GM18498 (cell line): ENCODE results near the gene MOB3A.

Experiments
- ATAC-seq: cut with Tn5 transposase; IDR thresholded peaks from one replicate; pipeline ENCODE4 v1.9.1; 2021; ENCODE audit warnings: mild to moderate bottlenecking, moderate library complexity; ENCODE audit not compliant: unreplicated experiment

The MOB3A gene

GRCh38 chr19:2126879-2127518, 30.9 kb upstream of the MOB3A start:
- ATAC-seq, result no peak

GRCh38 chr19:2123682-2124387, 27.7 kb upstream of the MOB3A start:
- ATAC-seq, result no peak

- no peak for ATAC-seq
These were observed 26.9 kb upstream of the MOB3A start for GRCh38 chr19:2122982-2123381.

GRCh38 chr19:2122251-2122650, 26.1 kb upstream of the MOB3A start:
- ATAC-seq, result no peak

DNA sequence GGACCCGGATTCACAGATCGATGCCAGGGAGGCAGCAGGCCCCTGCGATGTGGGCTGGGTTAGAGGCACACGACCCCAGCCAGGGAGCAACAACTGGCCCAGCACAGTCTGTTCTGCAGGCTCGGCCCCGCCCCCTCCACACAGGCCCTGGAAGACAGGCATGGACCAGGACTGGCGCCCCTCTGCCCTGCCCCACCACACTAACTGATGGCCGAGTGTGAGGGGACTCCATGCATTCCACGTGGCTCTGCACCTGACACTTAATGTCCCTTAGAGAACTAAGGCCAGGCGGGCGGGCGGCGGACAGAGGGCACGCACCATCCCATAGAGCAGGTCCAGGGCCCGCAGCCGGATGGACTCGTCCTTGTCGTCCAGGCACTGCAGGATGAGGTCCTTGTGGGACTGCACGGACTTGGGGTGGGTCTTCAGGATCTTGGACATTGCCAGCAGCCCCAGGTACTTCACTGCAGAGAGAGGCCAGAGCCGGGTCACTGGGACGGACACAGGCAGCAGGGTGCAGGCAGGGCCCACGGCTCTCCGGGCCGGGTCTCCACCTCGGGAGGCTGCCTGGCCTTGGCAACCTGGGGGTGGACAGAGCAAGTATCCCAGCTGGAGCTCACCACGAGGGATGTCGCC, 25.4 kb upstream of the MOB3A start:
- ATAC-seq, result no peak

DNA sequence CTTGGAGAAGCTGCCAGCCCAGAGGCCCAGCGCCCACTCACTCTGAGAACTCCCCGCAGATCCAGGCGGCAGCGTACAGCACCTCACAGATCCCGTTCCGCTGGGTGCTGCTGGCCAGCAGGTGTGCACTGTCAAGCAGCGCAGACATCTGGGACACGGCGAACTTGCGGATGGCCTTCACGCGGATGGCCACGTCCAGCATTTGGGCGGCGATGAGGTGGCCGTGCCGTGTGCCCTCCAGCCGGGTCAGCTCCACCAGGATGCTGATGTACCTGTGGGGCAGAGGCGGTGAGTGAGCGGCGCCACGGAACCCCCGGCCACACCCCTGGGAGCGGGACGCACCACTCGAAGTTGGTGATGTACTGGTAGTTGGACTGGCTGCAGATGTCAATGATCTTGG, 24.7 kb upstream of the MOB3A start:
- ATAC-seq, result no peak

DNA sequence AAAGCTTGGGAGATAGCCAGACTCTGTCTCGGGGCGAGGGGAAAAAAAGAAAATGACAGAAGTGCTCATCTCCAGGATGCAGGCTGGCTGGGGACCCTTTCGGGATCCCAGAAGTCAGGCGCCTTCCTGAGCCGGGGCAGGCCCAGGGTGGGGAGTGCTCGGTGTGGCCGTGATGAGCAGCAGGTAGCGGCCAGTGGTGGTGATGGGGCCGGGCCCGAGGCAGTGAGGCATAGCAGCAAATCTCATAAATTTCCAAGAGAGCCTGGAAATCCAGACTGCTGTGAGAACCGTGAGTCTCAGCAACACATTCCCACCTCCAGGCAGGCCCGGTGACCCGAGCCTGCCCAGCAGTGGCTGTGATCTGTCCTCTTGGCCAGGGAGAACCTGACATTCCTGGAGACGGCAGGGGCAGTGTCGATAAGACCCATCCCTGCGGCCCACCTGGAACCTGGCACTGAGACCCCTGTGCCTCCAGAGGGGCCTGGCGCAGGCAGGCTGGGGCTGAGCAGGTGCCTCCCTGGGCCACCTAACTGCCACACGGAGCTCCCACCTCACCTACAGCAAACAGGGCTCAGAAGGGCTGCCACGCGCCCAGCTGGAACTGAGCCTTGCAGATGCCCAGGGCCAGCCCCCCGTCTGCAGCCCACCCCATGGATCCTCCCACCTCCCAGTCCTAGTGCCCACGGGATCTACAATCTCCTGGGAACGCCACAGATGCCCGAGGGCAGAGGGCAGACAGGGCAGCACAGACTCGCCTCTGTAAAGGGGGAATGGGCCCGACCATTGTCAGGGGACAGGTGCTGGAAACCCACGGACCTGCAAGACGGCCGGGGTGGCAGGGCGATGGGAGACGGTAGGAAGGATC, 24.0 kb upstream of the MOB3A start:
- no peak for ATAC-seq

DNA sequence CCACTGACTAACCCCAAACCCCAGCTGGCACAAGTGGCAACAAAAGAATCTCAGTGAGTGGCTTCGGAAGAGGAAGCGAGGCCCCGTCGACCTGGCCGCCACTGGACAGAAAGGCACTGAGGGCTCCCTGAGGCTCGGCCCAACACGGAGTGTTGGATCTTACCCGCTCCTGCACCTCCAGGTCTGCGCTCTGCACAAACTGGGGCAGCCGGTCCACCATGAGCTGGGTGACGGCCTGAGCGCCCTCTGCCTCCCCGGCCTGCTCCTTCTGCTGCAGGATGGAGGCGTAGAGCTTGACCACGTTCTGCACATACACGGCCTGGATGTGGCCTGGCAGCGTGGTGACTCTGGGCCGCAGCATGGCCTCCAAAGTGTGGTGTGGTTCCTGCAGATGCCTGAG, 22.3 kb upstream of the MOB3A start:
- ATAC-seq, result no peak

DNA sequence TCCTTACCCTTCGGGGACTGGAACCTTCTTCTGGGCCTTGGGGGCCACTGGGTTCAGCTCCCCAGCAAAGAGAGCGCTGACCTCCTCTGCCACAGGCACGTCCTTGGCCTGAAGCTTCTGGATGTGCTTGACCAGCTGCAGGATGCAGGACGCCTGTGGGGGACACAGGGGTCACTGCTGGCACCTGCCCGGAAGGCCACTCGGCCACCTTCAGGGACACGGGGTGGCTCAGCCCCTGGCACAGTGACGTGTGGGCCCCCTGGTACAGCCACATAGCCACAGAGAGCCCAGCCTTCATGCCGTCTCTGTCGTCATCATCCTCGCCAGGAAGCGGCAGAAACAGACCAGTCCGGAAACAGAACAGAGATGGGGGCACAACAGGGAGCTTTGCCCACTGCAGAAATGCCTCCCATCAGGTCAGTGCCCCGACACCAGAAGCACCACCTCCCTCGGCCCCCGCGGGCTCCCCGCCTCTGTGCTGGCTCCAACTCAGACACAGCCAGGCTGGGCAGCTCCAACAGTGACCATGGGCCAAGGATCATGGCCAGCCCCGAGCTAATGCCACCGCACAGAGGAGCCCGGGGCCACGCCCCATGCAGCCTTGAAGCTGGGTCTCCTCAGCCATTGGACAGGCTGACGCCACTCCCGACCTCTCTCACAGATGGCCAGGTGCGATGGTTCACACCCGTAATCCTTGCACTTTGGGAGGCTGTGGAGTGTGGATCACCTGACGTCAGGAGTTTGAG, 21.3 kb upstream of the MOB3A start:
- ATAC-seq, result no peak

GRCh38 chr19:2116507-2116906, 20.4 kb upstream of the MOB3A start:
- ATAC-seq, result no peak

GRCh38 chr19:2115911-2116426, 19.8 kb upstream of the MOB3A start:
- no peak for ATAC-seq

DNA sequence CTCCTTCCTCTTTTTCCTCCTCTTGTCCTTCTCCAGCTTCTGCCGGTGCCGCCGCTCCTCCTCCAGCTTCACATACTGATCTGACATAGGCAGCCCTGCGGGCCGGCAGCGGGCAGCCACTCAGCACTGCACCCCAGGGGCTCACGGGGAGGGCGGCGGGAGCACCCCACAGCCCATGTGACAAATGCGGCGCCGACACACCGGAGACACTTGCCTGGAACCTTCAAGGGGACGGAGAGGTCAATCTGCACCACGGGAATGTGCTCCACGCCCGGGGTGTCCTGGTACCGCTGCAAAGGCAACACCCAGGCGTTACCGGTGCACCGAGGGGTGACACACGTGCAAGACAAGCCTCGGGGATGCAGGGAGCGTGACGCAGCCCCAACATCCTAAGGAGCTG, 19.2 kb upstream of the MOB3A start:
- ATAC-seq, result no peak

DNA sequence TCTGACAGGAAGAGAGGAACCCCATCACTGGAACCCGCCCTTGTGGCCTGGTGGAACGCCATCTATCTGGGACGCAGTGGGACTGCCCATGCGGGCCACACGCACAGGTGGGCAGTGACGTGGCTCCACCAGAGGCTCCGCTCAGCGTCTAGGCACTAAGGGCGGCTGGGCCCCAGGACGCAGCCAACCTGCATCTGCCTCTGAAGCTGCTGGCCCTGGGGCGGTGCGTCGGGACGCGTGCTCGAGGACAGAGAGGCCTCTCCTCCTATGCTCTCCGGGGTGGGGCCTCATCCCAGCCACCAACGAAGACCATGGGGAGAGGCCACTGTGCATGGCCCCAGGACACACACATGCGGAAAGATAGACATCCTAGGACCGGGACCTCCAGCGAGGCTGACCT, 18.7 kb upstream of the MOB3A start:
- no peak for ATAC-seq

DNA sequence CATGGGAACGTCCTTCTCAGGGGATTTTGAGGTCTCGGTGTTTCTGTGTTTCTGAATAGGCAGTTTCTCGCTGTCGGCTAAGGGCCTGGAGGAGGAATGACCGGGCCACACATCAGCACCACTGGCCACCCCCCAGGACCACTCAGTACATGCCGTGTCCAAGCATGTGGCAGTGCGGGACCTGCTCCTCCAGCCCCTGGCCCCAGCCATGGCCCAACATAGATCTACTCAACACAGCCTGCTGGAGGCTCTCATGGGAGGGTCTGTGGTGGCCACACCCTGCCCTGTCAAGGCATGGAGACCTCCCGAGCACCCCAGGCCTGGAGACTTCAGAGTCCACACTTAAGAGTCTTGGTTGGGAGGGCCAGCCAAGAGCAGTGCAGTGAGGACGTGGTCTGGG, 18.1 kb upstream of the MOB3A start:
- ATAC-seq, result no peak

GRCh38 chr19:2113439-2114211, 17.5 kb upstream of the MOB3A start:
- ATAC-seq, result no peak

DNA sequence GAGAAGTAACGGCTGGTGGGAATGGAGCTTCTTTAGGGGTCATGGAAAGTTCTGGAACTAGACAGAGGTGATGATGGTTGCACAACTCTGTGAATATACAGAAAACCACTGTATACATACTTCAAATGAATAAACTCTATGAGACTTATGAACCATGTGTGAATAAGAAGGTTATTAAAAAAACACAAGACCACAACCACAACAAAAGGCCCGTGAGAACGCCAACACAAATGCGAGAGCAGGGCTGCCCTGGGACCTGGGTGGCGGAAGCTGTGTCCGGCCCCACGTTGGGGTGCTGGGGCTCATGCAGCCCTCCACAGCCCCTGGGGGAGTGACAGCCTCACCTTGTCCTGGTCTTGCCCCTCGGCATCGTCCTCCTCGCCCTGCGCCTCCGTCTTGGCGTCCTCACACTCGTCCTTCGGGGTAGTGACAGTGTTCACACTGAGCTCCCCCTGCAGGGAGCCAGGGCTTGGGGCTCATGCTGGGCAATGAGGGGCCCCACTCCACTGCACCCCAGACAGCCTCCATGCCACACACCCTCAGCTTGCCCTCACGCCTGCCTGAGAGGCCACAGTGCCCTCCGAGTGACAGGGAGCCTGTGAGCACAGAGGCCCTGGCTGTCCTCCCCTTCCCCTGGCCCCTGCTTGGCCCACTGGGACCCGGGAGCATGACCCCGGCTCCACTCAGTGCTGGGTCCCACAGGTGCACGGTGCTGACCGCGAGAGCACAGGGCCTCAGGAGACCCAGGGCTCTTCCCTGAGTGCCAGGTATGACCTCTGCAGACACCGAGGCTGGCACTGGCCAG, 16.6 kb upstream of the MOB3A start:
- ATAC-seq, result no peak

- no peak for ATAC-seq
These were observed 15.8 kb upstream of the MOB3A start for GRCh38 chr19:2111886-2112285.

DNA sequence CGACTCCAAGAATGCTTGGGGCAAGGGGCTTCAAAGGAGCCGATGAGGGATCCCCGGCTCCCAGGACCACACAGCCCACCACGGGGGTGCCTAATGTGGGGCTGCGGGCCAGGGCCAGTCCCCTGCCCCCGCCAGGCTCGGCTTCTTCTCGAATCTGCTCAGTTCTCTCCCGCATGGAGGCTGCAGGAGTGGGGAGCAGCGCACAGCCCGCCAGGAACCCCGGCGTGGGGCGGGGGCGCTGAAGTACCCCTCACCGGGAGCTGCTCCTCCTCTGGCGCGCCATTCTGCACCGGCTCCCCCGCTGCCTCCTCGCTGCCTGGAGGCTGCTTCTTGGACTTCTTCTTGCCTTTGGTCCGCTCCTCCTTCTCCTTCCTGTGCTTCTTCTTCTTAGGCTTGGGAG, 15.3 kb upstream of the MOB3A start:
- ATAC-seq, result no peak

- ATAC-seq, result no peak
These were observed 14.7 kb upstream of the MOB3A start for GRCh38 chr19:2110822-2111221.
